Measurements from ENCODE around the gene LCE2A. TPM values are rescaled to one million over a fixed set of nuclear protein-coding genes. Genes with fewer than 3 reads are reported as not detected.
A peak's percentile ranks its signal among the peaks of the same experiment; 100 is the strongest.

LCE2A gene, protein sequence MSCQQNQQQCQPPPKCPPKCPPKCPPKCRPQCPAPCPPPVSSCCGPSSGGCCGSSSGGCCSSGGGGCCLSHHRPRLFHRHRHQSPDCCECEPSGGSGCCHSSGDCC
- total RNA-seq, result not detected
- not detected for polyA plus RNA-seq (2013, experiment 1 of 2)
- polyA plus RNA-seq (2013, experiment 2 of 2), result not detected
- long read RNA-seq, experiment 1, result 0 reads
- long read RNA-seq, experiment 2, result 0 reads
- long read RNA-seq, experiment 3, result 0 reads
- long read RNA-seq, experiment 4, result 0 reads

DNA sequence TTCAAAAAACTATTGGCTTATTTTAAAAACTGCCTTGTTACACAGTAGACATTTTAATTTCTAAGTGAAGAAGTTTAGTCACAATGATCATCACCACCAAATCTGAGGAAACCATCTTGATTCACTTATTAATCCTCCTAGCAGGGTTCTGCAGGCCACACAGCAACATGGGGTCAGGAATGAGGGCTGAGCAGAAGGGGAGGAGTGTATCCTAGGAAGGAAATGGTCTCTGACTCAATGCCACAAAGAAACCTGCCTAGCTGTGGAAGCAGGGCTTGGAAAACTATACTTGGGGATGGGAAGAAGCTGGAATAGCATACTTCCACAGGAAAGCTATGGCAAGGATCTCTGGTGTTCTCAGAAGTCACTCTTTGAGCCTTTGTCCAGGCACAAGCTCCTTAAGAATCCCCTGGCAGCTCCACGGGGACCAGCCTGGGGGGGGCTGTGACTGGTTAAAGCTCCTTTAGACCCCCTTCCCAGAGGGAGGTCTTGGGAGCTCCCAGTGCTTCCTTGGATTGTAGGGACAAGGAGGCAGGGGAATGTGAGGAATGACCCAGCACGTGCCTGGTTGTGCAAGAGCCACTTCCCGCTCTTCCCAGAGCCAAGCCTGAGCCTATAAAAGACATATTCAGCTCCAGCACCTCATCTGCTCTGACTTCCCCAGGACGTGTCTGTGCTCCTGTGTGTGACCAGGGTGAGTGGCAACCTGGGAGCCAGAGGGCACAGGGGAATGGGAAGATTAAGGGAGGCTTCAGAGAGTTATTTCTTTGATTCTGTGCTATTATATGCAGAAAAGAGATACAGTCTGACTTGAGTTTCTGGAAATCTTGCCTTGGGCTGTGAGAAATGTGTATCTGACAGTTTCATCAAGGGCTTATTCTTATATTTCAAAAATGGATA lies at the start of gene LCE2A:
TSS of gene LCE2A (plus strand) at position 645 of the 900 bp plus-strand sequence. CDS start 557 bp downstream, outside the sequence.
- no peak within 1 kb of the TSS for H3K27ac ChIP-seq (ENCODE audit: low read depth, low read length)
- no peaks in the 10 kb centered on the region for H3K27me3 Mint-ChIP-seq (ENCODE audit: insufficient read depth)
- H3K4me3 Mint-ChIP-seq, result no peak within 1 kb of the TSS
- no peak within 1 kb of the TSS for H3K9ac ChIP-seq (ENCODE audit: extremely low read depth, low read length, poor library complexity, severe bottlenecking)
- TF ChIP-seq, protein P1, sequence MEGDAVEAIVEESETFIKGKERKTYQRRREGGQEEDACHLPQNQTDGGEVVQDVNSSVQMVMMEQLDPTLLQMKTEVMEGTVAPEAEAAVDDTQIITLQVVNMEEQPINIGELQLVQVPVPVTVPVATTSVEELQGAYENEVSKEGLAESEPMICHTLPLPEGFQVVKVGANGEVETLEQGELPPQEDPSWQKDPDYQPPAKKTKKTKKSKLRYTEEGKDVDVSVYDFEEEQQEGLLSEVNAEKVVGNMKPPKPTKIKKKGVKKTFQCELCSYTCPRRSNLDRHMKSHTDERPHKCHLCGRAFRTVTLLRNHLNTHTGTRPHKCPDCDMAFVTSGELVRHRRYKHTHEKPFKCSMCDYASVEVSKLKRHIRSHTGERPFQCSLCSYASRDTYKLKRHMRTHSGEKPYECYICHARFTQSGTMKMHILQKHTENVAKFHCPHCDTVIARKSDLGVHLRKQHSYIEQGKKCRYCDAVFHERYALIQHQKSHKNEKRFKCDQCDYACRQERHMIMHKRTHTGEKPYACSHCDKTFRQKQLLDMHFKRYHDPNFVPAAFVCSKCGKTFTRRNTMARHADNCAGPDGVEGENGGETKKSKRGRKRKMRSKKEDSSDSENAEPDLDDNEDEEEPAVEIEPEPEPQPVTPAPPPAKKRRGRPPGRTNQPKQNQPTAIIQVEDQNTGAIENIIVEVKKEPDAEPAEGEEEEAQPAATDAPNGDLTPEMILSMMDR (conservative IDR thresholded peaks at IDR 0.05), result no peak
- no peaks in the 10 kb centered on the region for H3K36me3 Mint-ChIP-seq (ENCODE audit: low read depth)
- H3K4me1 ChIP-seq (ENCODE audit: control insufficient read depth, insufficient read depth, low read length), result no peaks in the 10 kb centered on the region
- WGBS, 2 experiments (ENCODE audit: insufficient coverage in 1 of 2, insufficient read length in 1 of 2), result 49% methylated on average over 4 of the region's 4 CpGs; no CpG with 5 or more reads in 1 of the 2 experiments
- peaks cover 58% of the 10 kb centered on the region for H3K9me3 ChIP-seq (ENCODE audit: control insufficient read depth, low read length)
- no peak within 1 kb of the TSS for H3K4me3 ChIP-seq (ENCODE audit: low read length)
- H3K36me3 ChIP-seq (ENCODE audit: control insufficient read depth, insufficient read depth, low read length), result no peaks in the 10 kb centered on the region
- no peak for DNase-seq
- no peaks in the 10 kb centered on the region for H3K4me1 Mint-ChIP-seq
- no peak within 1 kb of the TSS for H3K27ac Mint-ChIP-seq
- no peaks in the 10 kb centered on the region for H3K27me3 ChIP-seq (ENCODE audit: control insufficient read depth, insufficient read depth, low read length, poor library complexity, severe bottlenecking)
- peaks cover 92% of the 10 kb centered on the region for H3K9me3 Mint-ChIP-seq

DNA sequence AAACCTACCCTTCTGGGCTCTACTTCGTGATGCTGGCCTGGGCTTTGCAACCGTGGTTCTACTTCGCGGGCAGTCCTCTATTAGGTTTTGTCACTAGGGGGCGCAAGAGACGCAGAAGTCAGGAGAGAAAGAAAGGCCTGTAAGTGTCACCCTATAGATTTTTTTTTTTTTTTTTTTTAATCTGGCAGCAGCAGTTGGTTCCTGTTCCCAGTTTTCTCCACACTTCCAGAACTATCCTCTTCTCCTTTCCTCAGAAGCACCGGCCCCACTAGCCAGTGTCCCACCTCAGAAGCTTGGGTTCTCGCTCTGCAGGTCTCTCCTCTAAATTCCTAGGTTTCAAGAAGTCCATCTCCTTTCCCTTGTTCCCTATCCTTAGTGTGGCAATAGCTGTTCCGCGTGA lies 44.0 kb upstream of the LCE2A start:
- Histone ChIP-seq H3K4me3 (ENCODE audit: low read length) (no peak overlapping the region), H3K9ac (ENCODE audit: extremely low read depth, low read length, poor library complexity, severe bottlenecking) (no peak overlapping the region), H3K36me3 (ENCODE audit: control insufficient read depth, insufficient read depth, low read length) (no peaks in the 10 kb centered on the region), H3K27ac (ENCODE audit: low read depth, low read length) (no peak overlapping the region), H3K9me3 (ENCODE audit: control insufficient read depth, low read length) (peaks cover 88% of the 10 kb centered on the region), H3K27me3 (ENCODE audit: control insufficient read depth, insufficient read depth, low read length, poor library complexity, severe bottlenecking) (no peaks in the 10 kb centered on the region), H3K4me1 (ENCODE audit: control insufficient read depth, insufficient read depth, low read length) (no peaks in the 10 kb centered on the region)
- WGBS, 2 experiments (ENCODE audit: insufficient coverage in 1 of 2, insufficient read length in 1 of 2), result 45 to 60% methylated on average over 1 to 10 of the region's 10 CpGs
- TF ChIP-seq, protein P1 (conservative IDR thresholded peaks at IDR 0.05), result peak; percentile 69
- peaks cover 86% of the 10 kb centered on the region for H3K9me3 Mint-ChIP-seq
- H3K27me3 Mint-ChIP-seq (ENCODE audit: insufficient read depth), result no peaks in the 10 kb centered on the region
- H3K4me3 Mint-ChIP-seq, result no peak overlapping the region
- DNase-seq, result peak; percentile 83
- H3K27ac Mint-ChIP-seq, result no peak overlapping the region
- no peaks in the 10 kb centered on the region for H3K4me1 Mint-ChIP-seq
- no peaks in the 10 kb centered on the region for H3K36me3 Mint-ChIP-seq (ENCODE audit: low read depth)

DNA sequence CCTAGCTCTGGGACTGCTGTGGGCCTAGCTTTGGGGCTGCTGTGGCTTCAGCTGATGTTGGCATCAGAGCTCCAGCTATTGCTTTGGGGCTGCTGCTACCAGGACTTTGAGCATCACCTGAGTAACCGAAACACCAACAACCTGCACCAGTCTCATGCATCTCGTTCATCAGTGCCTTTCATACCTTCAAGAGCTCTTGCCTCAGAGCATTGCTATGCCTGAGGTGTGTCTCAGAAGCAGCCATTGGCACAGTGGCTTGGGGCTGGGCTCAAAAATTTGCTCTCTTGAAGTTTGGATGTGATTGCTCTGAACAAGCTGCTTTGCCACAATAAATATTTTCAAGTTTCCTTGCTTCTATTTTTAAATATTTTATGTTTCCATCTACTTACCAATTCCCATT lies 41.7 kb upstream of the LCE2A start:
- H3K9me3 ChIP-seq (ENCODE audit: control insufficient read depth, low read length), result peaks cover 81% of the 10 kb centered on the region
- H3K9me3 Mint-ChIP-seq, result peaks cover 84% of the 10 kb centered on the region

More for the DNA sequence above, 41.7 kb upstream of the LCE2A start:
- H3K4me3 ChIP-seq (ENCODE audit: low read length), result no peak overlapping the region
- no peak for DNase-seq
- H3K27me3 Mint-ChIP-seq (ENCODE audit: insufficient read depth), result no peaks in the 10 kb centered on the region
- no peaks in the 10 kb centered on the region for H3K4me1 Mint-ChIP-seq
- no peaks in the 10 kb centered on the region for H3K27me3 ChIP-seq (ENCODE audit: control insufficient read depth, insufficient read depth, low read length, poor library complexity, severe bottlenecking)
- H3K9ac ChIP-seq (ENCODE audit: extremely low read depth, low read length, poor library complexity, severe bottlenecking), result no peak overlapping the region
- WGBS, 2 experiments (ENCODE audit: insufficient coverage in 1 of 2, insufficient read length in 1 of 2), result 51 to 63% methylated on average over 2 of the region's 2 CpGs
- H3K27ac ChIP-seq (ENCODE audit: low read depth, low read length), result no peak overlapping the region
- TF ChIP-seq, protein P1 (conservative IDR thresholded peaks at IDR 0.05), result no peak
- H3K36me3 Mint-ChIP-seq (ENCODE audit: low read depth), result no peaks in the 10 kb centered on the region
- H3K4me3 Mint-ChIP-seq, result no peak overlapping the region
- H3K27ac Mint-ChIP-seq, result no peak overlapping the region
- H3K4me1 ChIP-seq (ENCODE audit: control insufficient read depth, insufficient read depth, low read length), result no peaks in the 10 kb centered on the region
- no peaks in the 10 kb centered on the region for H3K36me3 ChIP-seq (ENCODE audit: control insufficient read depth, insufficient read depth, low read length)
